GM12865 (cell line): ENCODE measurements around the gene MAD1L1.
"Not testable (repeated sequence)": the region's sequence is repeated elsewhere in the genome, so short reads cannot be mapped to it uniquely, and the experiment has no call there.

Source experiments
- DNase-seq: peaks from one replicate; pipeline ENCODE4 v3.0.0; 2010; ENCODE audit warnings: low read depth
- H3K4me3 ChIP-seq: 2 replicates; pipeline ENCODE4 v1.5.1; 2011; ENCODE audit warnings: mild to moderate bottlenecking, low read depth, low read length, control low read depth
- CTCF ChIP-seq: IDR thresholded peaks from 2 replicates; pipeline ENCODE4 v1.5.1; 2011; ENCODE audit warnings: low read length, control low read depth, low read depth, inconsistent platforms; ENCODE audit not compliant: insufficient read depth; ENCODE audit errors: missing control alignments

Gene MAD1L1

GRCh38 chr7:1843271-1843861, 389.4 kb downstream of the MAD1L1 start:
- no peak overlapping the region for H3K4me3 ChIP-seq
- DNase-seq = no peak
- no peak for TF ChIP-seq CTCF

GRCh38 chr7:1842321-1843221, 390.2 kb downstream of the MAD1L1 start:
- TF ChIP-seq CTCF = no peak
- DNase-seq = no peak
- H3K4me3 ChIP-seq = no peak overlapping the region

GRCh38 chr7:1841286-1842021, 391.3 kb downstream of the MAD1L1 start:
- not testable (repeated sequence) for DNase-seq, H3K4me3 ChIP-seq

- not testable (repeated sequence) for DNase-seq, H3K4me3 ChIP-seq
Observed at GRCh38 chr7:1840744-1841143, 392.0 kb downstream of the MAD1L1 start.

- no peak for DNase-seq
- no peak for TF ChIP-seq CTCF
- no peak overlapping the region for H3K4me3 ChIP-seq
Observed at GRCh38 chr7:1839701-1840100, 393.0 kb downstream of the MAD1L1 start.

- DNase-seq, H3K4me3 ChIP-seq: not testable (repeated sequence)
Observed at GRCh38 chr7:1838911-1839531, 393.7 kb downstream of the MAD1L1 start.

- not testable (repeated sequence) for H3K4me3 ChIP-seq
Observed at GRCh38 chr7:1838544-1838872, 394.2 kb downstream of the MAD1L1 start.

GRCh38 chr7:1837696-1838543, 394.8 kb downstream of the MAD1L1 start:
- DNase-seq, H3K4me3 ChIP-seq: not testable (repeated sequence)

More at GRCh38 chr7:1838544-1838872, 394.2 kb downstream of the MAD1L1 start:
- not testable (repeated sequence) for DNase-seq

- not testable (repeated sequence) for H3K4me3 ChIP-seq, DNase-seq
Observed at GRCh38 chr7:1831933-1832535, 400.7 kb downstream of the MAD1L1 start.

GRCh38 chr7:1831471-1831870, 401.3 kb downstream of the MAD1L1 start:
- not testable (repeated sequence) for H3K4me3 ChIP-seq, DNase-seq

GRCh38 chr7:1829668-1830067, 403.1 kb downstream of the MAD1L1 start:
- H3K4me3 ChIP-seq, DNase-seq: not testable (repeated sequence)
